A673 (cell line): Measurements from ENCODE around the gene SEMA5B. TPM values are rescaled to one million over a fixed set of nuclear protein-coding genes. Genes with fewer than 3 reads are reported as not detected.

Experiments
- Bru-seq: library from RNA; stranded (reverse); fragments of 400-500 nt; gene quantifications from one replicate; lab custom pipeline; 2021; lab: Mats Ljungman, UMichigan
- BruChase-seq, 2 experiments: library from RNA; stranded (reverse); fragments of 400-500 nt; gene quantifications; one replicate each; lab custom pipeline; 2021; lab: Mats Ljungman, UMichigan
- BruUV-seq: library from RNA; stranded (reverse); fragments of 400-500 nt; replicated peaks from 2 replicates; lab custom pipeline; 2021; lab: Mats Ljungman, UMichigan
- CTCF ChIA-PET: fragments of 300-600 bp; sonication (Branson Sonifier 250); formaldehyde crosslinking; loops from one replicate; lab custom pipeline; 2022; ENCODE audit warnings: antibody characterized with exemption; lab: Charles Lee
- POLR2A ChIA-PET: fragments of 300-600 bp; sonication (Branson Sonifier 250); formaldehyde crosslinking; loops from one replicate; lab custom pipeline; 2022; ENCODE audit warnings: antibody characterized with exemption; ENCODE audit not compliant: low non-redundant PET; lab: Charles Lee
- DNase-seq: peaks from one replicate; pipeline ENCODE4 v3.0.0-alpha.2; 2015; ENCODE audit warnings: low spot score
- H3K27ac ChIP-seq: fragments of 200-600 bp; sonication (generic); 2 replicates; pipeline ENCODE4 v1.5.1; 2016; ENCODE audit warnings: mixed run types, low read depth, mild to moderate bottlenecking, mixed read lengths, antibody characterized with exemption, low read length; ENCODE audit not compliant: poor library complexity, severe bottlenecking
- H3K27me3 ChIP-seq: fragments of 200-600 bp; sonication (generic); replicated peaks from 2 replicates; pipeline ENCODE4 v1.6.1; 2017; ENCODE audit warnings: mixed run types, low read depth, mild to moderate bottlenecking, mixed read lengths, antibody characterized with exemption, low read length; ENCODE audit not compliant: insufficient read depth, poor library complexity
- H3K36me3 ChIP-seq: fragments of 200-600 bp; sonication (generic); 2 replicates; pipeline ENCODE4 v1.6.1; 2016; ENCODE audit warnings: mixed run types, mild to moderate bottlenecking, mixed read lengths, antibody characterized with exemption, low read length; ENCODE audit not compliant: insufficient read depth, poor library complexity, severe bottlenecking
- H3K4me1 ChIP-seq: fragments of 200-600 bp; sonication (generic); 2 replicates; pipeline ENCODE4 v1.6.1; 2017; ENCODE audit warnings: mixed run types, mild to moderate bottlenecking, mixed read lengths, antibody characterized with exemption, low read length; ENCODE audit not compliant: insufficient read depth, poor library complexity, severe bottlenecking
- H3K4me3 ChIP-seq: fragments of 200-600 bp; sonication (generic); 2 replicates; pipeline ENCODE4 v1.5.1; 2016; ENCODE audit warnings: low read depth, mixed run types, mild to moderate bottlenecking, mixed read lengths, low read length; ENCODE audit not compliant: poor library complexity, severe bottlenecking
- H3K9me3 ChIP-seq: fragments of 200-600 bp; sonication (generic); 2 replicates; pipeline ENCODE4 v1.6.1; 2016; ENCODE audit warnings: mixed run types, low read depth, mild to moderate bottlenecking, mixed read lengths, antibody characterized with exemption, low read length; ENCODE audit not compliant: poor library complexity, severe bottlenecking
- EZH2 ChIP-seq: fragments of 200-600 bp; sonication (generic); IDR thresholded peaks from 2 replicates; pipeline ENCODE4 v1.6.1; 2017; ENCODE audit warnings: borderline replicate concordance, low read depth, mild to moderate bottlenecking, mixed read lengths, antibody characterized with exemption, low read length; ENCODE audit not compliant: poor library complexity, severe bottlenecking
- intact Hi-C: fragments of 100-400 bp; cut with micrococcal nuclease; formaldehyde crosslinking; loops from one replicate; pipeline ENCODE4 v1.10.0; 2022; ENCODE audit not compliant: unreplicated experiment
- long read RNA-seq: library from polyadenylated mRNA; stranded (forward); transcript quantifications from one replicate; pipeline ENCODE4 v2.0.0, GENCODE V29; 2022
- total RNA-seq: library from RNA; stranded (reverse); gene quantifications from 2 replicates; pipeline ENCODE4 v1.2.3, GENCODE V29; 2021
- TF ChIP-seq, protein P1 (sequence below): fragments of 300-800, 200-600 bp; sonication (generic); conservative IDR thresholded peaks from 2 replicates; pipeline ENCODE4 v1.5.1; 2017; ENCODE audit warnings: low read depth, mild to moderate bottlenecking, antibody characterized with exemption, low read length, moderate library complexity, mixed read lengths

Gene SEMA5B
- 7.6 and 9.2 TPM in 2 replicates for total RNA-seq
- percentile 48 among the genes with signal in this experiment for Bru-seq, nascent RNA
- BruChase-seq, experiment 1, labeled RNA remaining after a 2-hour chase = percentile 51 among the genes with signal in this experiment
- percentile 51 among the genes with signal in this experiment for BruChase-seq, experiment 2, labeled RNA remaining after a 6-hour chase
- long read RNA-seq, partial matches to known transcripts = 15 of 22 reads
- long read RNA-seq, other reads (novel, unspliced or antisense) = 7 of 22 reads

DNA sequence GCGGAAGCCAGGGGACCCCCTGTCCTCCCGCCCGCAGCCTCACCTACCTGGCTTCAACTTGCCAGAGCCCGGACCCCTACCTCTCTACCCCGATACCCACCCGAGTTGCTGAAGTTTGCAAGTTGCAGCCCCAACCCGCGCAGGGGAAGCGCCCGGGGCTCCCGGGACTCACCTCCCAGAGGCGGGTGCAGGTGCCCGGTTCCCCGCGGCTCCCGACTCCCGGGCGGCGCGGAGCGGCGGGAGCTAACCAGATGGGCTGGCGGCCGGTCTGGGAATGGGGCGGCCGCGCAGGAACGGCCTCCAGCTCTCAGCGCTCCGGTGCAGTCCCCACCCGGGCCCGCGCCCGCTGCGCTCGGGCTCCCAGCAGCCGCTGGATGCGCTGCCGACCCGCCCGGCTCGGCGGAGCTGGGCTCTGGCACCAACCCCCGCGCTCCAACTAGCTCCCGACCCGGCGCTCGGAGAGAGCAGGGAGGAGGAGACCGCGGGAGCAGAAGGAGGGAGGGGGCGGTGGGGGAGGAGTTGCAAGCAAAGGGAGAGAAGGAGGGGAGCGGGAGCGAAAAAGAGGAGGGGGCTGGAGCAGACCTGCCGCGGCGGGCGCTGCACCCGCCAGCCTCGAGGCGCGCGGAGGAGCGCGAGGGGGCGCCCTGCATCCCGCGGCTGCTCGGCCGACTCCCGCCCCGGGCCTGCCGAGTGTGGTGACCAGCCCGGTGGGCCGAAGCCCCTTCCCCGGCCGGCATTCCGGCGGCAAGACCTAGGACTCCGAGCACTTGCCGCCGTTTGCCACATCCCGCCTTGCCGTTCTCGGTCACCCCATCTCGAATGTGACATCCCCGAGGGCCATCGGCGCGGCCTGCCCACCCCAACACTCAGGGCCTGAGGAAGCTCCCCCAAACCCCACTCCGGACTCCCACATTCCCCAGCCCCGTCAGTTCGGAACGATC is at the start of gene SEMA5B:
TSS of gene SEMA5B (minus strand) at position 472 of the 941 bp plus-strand sequence. CDS start 66,500 bp downstream, outside the sequence.
- BruUV-seq = no TSS peak
- DNase-seq = peak; percentile 50
- POLR2A ChIA-PET = no interaction called here
- H3K4me3 ChIP-seq = peak within 1 kb of the TSS; percentile 40
- H3K36me3 ChIP-seq = no peaks in the 10 kb centered on the region
- intact Hi-C loops = loop anchor here (1.0 to 5.0 kb wide), 6 partner anchors 84 to 635 kb away; partner anchors contain the start of genes DTX3L and PARP9
- CTCF ChIA-PET = interaction anchor here (0.6 to 1.4 kb wide), 11 partner anchors 14 to 1481 kb away, joined by 3 to 8 read pairs (median 3); no protein-coding TSS in a partner anchor
- H3K27me3 ChIP-seq = peaks cover 83% of the 10 kb centered on the region
- peaks cover 18% of the 10 kb centered on the region for H3K4me1 ChIP-seq
- TF ChIP-seq, protein P1, sequence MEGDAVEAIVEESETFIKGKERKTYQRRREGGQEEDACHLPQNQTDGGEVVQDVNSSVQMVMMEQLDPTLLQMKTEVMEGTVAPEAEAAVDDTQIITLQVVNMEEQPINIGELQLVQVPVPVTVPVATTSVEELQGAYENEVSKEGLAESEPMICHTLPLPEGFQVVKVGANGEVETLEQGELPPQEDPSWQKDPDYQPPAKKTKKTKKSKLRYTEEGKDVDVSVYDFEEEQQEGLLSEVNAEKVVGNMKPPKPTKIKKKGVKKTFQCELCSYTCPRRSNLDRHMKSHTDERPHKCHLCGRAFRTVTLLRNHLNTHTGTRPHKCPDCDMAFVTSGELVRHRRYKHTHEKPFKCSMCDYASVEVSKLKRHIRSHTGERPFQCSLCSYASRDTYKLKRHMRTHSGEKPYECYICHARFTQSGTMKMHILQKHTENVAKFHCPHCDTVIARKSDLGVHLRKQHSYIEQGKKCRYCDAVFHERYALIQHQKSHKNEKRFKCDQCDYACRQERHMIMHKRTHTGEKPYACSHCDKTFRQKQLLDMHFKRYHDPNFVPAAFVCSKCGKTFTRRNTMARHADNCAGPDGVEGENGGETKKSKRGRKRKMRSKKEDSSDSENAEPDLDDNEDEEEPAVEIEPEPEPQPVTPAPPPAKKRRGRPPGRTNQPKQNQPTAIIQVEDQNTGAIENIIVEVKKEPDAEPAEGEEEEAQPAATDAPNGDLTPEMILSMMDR = peak; percentile 46
- peak; percentile 71 for TF ChIP-seq EZH2
- no peaks in the 10 kb centered on the region for H3K9me3 ChIP-seq
- no peak within 1 kb of the TSS for H3K27ac ChIP-seq

DNA sequence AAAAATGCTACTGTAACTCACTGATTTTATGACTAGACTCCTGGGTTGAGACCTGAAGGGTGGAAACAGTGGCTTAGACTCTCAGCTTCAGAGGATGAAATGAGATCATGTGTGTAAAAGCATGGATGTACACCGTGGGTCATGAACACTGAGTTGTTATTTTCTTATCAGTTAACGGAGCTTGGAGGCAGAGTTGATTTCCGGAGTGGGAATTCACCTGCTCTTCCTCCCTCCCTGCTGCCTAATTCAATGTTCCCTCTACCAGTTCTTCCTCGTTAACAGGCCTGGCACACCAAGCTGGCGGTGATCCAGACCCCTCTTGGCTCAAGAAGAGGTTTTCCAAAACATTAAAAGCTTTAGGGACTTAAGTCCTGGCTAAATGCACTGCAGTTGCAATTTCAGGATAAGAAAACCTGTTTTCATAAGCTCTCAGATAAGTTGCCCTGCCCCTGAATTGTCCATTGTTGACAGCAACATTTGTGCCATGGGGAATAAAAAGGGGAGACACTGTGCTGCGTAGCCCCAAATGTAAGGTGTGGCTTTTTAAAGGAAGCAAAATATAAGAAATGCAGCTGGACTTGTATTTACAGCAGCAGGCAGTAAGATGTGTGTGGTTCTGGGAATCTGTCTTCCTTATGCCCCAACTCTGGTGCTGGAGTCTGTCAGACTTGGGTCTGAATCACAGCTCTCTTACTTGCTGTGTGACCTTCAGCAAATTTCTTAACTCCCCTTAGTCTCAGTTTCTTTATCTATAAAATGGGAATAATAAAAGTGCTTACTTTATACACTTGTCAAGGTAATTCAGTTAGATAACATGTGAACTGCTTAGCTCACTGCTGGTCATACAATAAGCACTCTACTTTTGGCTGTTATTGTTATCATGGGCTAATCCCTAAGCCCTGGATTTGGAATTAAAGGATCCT is 49.2 kb upstream of the SEMA5B start:
- POLR2A ChIA-PET = no interaction called here
- no TSS peak for BruUV-seq
- CTCF ChIA-PET = no interaction called here

More for the DNA sequence above, 49.2 kb upstream of the SEMA5B start:
- Histone ChIP-seq H3K27me3 (no peaks in the 10 kb centered on the region), H3K4me3 (no peak overlapping the region), H3K9me3 (no peaks in the 10 kb centered on the region), H3K4me1 (peaks cover 22% of the 10 kb centered on the region), H3K36me3 (no peaks in the 10 kb centered on the region), H3K27ac (no peak overlapping the region)
- TF ChIP-seq EZH2 = no peak
- TF ChIP-seq, protein P1 = no peak
- intact Hi-C loops = no loop called here
- DNase-seq = peak; percentile 62
